Measurements from ENCODE around the gene HIC1.

DNA sequence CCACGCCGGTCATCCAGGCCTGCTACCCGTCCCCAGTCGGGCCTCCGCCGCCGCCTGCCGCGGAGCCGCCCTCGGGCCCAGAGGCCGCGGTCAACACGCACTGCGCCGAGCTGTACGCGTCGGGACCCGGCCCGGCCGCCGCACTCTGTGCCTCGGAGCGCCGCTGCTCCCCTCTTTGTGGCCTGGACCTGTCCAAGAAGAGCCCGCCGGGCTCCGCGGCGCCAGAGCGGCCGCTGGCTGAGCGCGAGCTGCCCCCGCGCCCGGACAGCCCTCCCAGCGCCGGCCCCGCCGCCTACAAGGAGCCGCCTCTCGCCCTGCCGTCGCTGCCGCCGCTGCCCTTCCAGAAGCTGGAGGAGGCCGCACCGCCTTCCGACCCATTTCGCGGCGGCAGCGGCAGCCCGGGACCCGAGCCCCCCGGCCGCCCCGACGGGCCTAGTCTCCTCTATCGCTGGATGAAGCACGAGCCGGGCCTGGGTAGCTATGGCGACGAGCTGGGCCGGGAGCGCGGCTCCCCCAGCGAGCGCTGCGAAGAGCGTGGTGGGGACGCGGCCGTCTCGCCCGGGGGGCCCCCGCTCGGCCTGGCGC lies 2.4 kb downstream of the HIC1 start:
- TF ChIP-seq, protein P1, sequence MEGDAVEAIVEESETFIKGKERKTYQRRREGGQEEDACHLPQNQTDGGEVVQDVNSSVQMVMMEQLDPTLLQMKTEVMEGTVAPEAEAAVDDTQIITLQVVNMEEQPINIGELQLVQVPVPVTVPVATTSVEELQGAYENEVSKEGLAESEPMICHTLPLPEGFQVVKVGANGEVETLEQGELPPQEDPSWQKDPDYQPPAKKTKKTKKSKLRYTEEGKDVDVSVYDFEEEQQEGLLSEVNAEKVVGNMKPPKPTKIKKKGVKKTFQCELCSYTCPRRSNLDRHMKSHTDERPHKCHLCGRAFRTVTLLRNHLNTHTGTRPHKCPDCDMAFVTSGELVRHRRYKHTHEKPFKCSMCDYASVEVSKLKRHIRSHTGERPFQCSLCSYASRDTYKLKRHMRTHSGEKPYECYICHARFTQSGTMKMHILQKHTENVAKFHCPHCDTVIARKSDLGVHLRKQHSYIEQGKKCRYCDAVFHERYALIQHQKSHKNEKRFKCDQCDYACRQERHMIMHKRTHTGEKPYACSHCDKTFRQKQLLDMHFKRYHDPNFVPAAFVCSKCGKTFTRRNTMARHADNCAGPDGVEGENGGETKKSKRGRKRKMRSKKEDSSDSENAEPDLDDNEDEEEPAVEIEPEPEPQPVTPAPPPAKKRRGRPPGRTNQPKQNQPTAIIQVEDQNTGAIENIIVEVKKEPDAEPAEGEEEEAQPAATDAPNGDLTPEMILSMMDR (IDR thresholded peaks at IDR 0.05; ENCODE audit: insufficient read depth, low read length): no peak
- no peak for TF ChIP-seq POLR2AphosphoS5 (IDR thresholded peaks at IDR 0.05; ENCODE audit: low read depth)
- TF ChIP-seq GABPA (IDR thresholded peaks at IDR 0.05; ENCODE audit: low read depth): no peak
- TF ChIP-seq, protein P2, sequence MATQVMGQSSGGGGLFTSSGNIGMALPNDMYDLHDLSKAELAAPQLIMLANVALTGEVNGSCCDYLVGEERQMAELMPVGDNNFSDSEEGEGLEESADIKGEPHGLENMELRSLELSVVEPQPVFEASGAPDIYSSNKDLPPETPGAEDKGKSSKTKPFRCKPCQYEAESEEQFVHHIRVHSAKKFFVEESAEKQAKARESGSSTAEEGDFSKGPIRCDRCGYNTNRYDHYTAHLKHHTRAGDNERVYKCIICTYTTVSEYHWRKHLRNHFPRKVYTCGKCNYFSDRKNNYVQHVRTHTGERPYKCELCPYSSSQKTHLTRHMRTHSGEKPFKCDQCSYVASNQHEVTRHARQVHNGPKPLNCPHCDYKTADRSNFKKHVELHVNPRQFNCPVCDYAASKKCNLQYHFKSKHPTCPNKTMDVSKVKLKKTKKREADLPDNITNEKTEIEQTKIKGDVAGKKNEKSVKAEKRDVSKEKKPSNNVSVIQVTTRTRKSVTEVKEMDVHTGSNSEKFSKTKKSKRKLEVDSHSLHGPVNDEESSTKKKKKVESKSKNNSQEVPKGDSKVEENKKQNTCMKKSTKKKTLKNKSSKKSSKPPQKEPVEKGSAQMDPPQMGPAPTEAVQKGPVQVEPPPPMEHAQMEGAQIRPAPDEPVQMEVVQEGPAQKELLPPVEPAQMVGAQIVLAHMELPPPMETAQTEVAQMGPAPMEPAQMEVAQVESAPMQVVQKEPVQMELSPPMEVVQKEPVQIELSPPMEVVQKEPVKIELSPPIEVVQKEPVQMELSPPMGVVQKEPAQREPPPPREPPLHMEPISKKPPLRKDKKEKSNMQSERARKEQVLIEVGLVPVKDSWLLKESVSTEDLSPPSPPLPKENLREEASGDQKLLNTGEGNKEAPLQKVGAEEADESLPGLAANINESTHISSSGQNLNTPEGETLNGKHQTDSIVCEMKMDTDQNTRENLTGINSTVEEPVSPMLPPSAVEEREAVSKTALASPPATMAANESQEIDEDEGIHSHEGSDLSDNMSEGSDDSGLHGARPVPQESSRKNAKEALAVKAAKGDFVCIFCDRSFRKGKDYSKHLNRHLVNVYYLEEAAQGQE (IDR thresholded peaks at IDR 0.05; ENCODE audit: insufficient replicate concordance, low read depth): no peak
- no peak for TF ChIP-seq SPI1 (IDR thresholded peaks at IDR 0.05; ENCODE audit: borderline replicate concordance, low read depth)

All from HL-60 (cell line).